HEK293 (cell line): ENCODE results near the gene MKNK2.

Source experiments
- CTCF ChIA-PET: fragments of 350-600 bp; formaldehyde crosslinking; extraction: SDS; loops from one replicate; lab custom pipeline; 2021; ENCODE audit warnings: antibody characterized with exemption; lab: Yijun Ruan, JAX
- POLR2A ChIA-PET: fragments of 300-600 bp; formaldehyde crosslinking; extraction: SDS; loops from one replicate; lab custom pipeline; 2020; ENCODE audit warnings: antibody characterized with exemption, inconsistent platforms; lab: Yijun Ruan, JAX
- H3K27ac ChIP-seq: fragments of 200-500 bp; sonication (Bioruptor generic); 2 replicates; pipeline ENCODE4 v1.5.1; 2014; ENCODE audit warnings: low read depth, low read length, control low read depth, inconsistent platforms; ENCODE audit errors: extremely low read depth
- H3K36me3 ChIP-seq, 2 experiments: fragments of 200-500 bp in 1 of 2; sonication (Bioruptor generic) in 1 of 2; 1 replicate in 1 of 2; 2 replicates in 1 of 2; pipeline ENCODE4 v1.5.1; 2014 to 2017; ENCODE audit warnings: inconsistent platforms in 2 of 2, low read length in 2 of 2; ENCODE audit not compliant: control insufficient read depth in 2 of 2, insufficient read depth in 1 of 2
- H3K4me1 ChIP-seq: fragments of 200-500 bp; sonication (Bioruptor generic); 2 replicates; pipeline ENCODE4 v1.5.1; 2014; ENCODE audit warnings: mild to moderate bottlenecking, low read length, inconsistent platforms; ENCODE audit not compliant: control insufficient read depth, insufficient read depth
- H3K4me3 ChIP-seq: 2 replicates; pipeline ENCODE4 v1.5.1; 2011; ENCODE audit warnings: low read depth, mild to moderate bottlenecking, control low read depth, low read length, moderate library complexity
- H3K9me3 ChIP-seq: fragments of 200-500 bp; sonication (Bioruptor generic); 2 replicates; pipeline ENCODE4 v1.5.1; 2014; ENCODE audit warnings: low read depth, low read length, inconsistent platforms; ENCODE audit not compliant: control insufficient read depth, insufficient read depth
- AEBP2 ChIP-seq: fragments of 450-650 bp; formaldehyde crosslinking; IDR thresholded peaks from 2 replicates; pipeline ENCODE4 v1.5.1; 2016; ENCODE audit warnings: missing biosample characterization, missing genetic modification characterization, borderline replicate concordance
- BCL6B ChIP-seq: fragments of 450-650 bp; formaldehyde crosslinking; IDR thresholded peaks from 2 replicates; pipeline ENCODE4 v1.5.1; 2017; ENCODE audit warnings: missing biosample characterization, missing genetic modification characterization
- FEZF1 ChIP-seq: fragments of 450-650 bp; formaldehyde crosslinking; IDR thresholded peaks from 2 replicates; pipeline ENCODE4 v1.5.1; 2016; ENCODE audit warnings: missing biosample characterization, missing genetic modification characterization
- HIC1 ChIP-seq: fragments of 450-650 bp; formaldehyde crosslinking; IDR thresholded peaks from 2 replicates; pipeline ENCODE4 v1.5.1; 2016; ENCODE audit warnings: missing biosample characterization, missing genetic modification characterization
- KLF16 ChIP-seq: fragments of 450-650 bp; formaldehyde crosslinking; IDR thresholded peaks from 2 replicates; pipeline ENCODE4 v1.5.1; 2017; ENCODE audit warnings: missing biosample characterization, missing genetic modification characterization
- ZBTB44 ChIP-seq: fragments of 450-650 bp; IDR thresholded peaks from 2 replicates; pipeline ENCODE4 v1.5.1; 2018; ENCODE audit warnings: missing biosample characterization, mild to moderate bottlenecking, missing genetic modification characterization
- ZNF121 ChIP-seq: fragments of 450-650 bp; formaldehyde crosslinking; IDR thresholded peaks from 2 replicates; pipeline ENCODE4 v1.5.1; 2016; ENCODE audit warnings: missing biosample characterization, missing genetic modification characterization
- ZNF146 ChIP-seq: fragments of 450-650 bp; formaldehyde crosslinking; IDR thresholded peaks from 2 replicates; pipeline ENCODE4 v1.5.1; 2016; ENCODE audit warnings: missing biosample characterization, missing genetic modification characterization
- ZNF211 ChIP-seq: fragments of 450-650 bp; formaldehyde crosslinking; IDR thresholded peaks from 2 replicates; pipeline ENCODE4 v1.5.1; 2016; ENCODE audit warnings: low read depth, missing biosample characterization, missing genetic modification characterization
- ZNF223 ChIP-seq: fragments of 450-650 bp; formaldehyde crosslinking; IDR thresholded peaks from 2 replicates; pipeline ENCODE4 v1.5.1; 2016; ENCODE audit warnings: missing biosample characterization, missing genetic modification characterization
- ZNF391 ChIP-seq: fragments of 450-650 bp; formaldehyde crosslinking; IDR thresholded peaks from 2 replicates; pipeline ENCODE4 v1.5.1; 2016; ENCODE audit warnings: low read depth, missing biosample characterization, missing genetic modification characterization, borderline replicate concordance
- ZNF394 ChIP-seq: fragments of 450-650 bp; formaldehyde crosslinking; IDR thresholded peaks from 2 replicates; pipeline ENCODE4 v1.5.1; 2016; ENCODE audit warnings: missing biosample characterization, missing genetic modification characterization, mild to moderate bottlenecking, moderate library complexity, borderline replicate concordance
- ZNF521 ChIP-seq: fragments of 450-650 bp; formaldehyde crosslinking; IDR thresholded peaks from 2 replicates; pipeline ENCODE4 v1.5.1; 2017; ENCODE audit warnings: missing biosample characterization, mild to moderate bottlenecking, missing genetic modification characterization
- ZNF626 ChIP-seq: fragments of 450-650 bp; sonication (Bioruptor Pico); formaldehyde crosslinking; IDR thresholded peaks from 2 replicates; pipeline ENCODE4 v1.5.1; 2018; ENCODE audit warnings: missing biosample characterization, missing genetic modification characterization, inconsistent platforms
- ZNF629 ChIP-seq: fragments of 450-650 bp; formaldehyde crosslinking; IDR thresholded peaks from 2 replicates; pipeline ENCODE4 v1.5.1; 2017; ENCODE audit warnings: missing biosample characterization, missing genetic modification characterization
- ZNF830 ChIP-seq: fragments of 450-650 bp; IDR thresholded peaks from 2 replicates; pipeline ENCODE4 v1.5.0; 2018; ENCODE audit warnings: missing biosample characterization, missing genetic modification characterization, low read depth, mild to moderate bottlenecking, moderate library complexity
- ZSCAN16 ChIP-seq: fragments of 450-650 bp; formaldehyde crosslinking; IDR thresholded peaks from 2 replicates; pipeline ENCODE4 v1.5.1; 2016; ENCODE audit warnings: missing biosample characterization, missing genetic modification characterization
- ZSCAN23 ChIP-seq: fragments of 450-650 bp; formaldehyde crosslinking; IDR thresholded peaks from 2 replicates; pipeline ENCODE4 v1.5.1; 2016; ENCODE audit warnings: missing biosample characterization, missing genetic modification characterization
- ZSCAN30 ChIP-seq: fragments of 450-650 bp; IDR thresholded peaks from 2 replicates; pipeline ENCODE4 v1.5.1; 2018; ENCODE audit warnings: missing biosample characterization, mild to moderate bottlenecking, missing genetic modification characterization, moderate library complexity

Gene MKNK2

GRCh38 chr19:2079076-2079864, 28.2 kb upstream of the MKNK2 start:
- Histone ChIP-seq H3K27ac (no peak overlapping the region), H3K4me3 (no peak overlapping the region), H3K9me3 (no peaks in the 10 kb centered on the region), H3K4me1 (no peaks in the 10 kb centered on the region), H3K36me3 (peaks cover 4 to 61% of the 10 kb centered on the region in 2 experiments; a peak in 2 of 3 replicates)
- CTCF ChIA-PET: interaction anchor here (1.1 to 1.7 kb wide), 2 partner anchors 9 to 10 kb away, joined by 3 to 5 read pairs; no protein-coding TSS in a partner anchor
- POLR2A ChIA-PET: no interaction called here
- TF ChIP-seq ZNF146 (tag by site-specific recombination) (no peak), BCL6B (tag by site-specific recombination) (no peak)

GRCh38 chr19:2077833-2078619, 27.0 kb upstream of the MKNK2 start:
- CTCF ChIA-PET: interaction anchor here (1.0 to 1.7 kb wide), 3 partner anchors 8 to 59 kb away, joined by 3 to 5 read pairs (median 3); no protein-coding TSS in a partner anchor
- Histone ChIP-seq H3K36me3 (peaks cover 4 to 63% of the 10 kb centered on the region in 2 experiments; a peak in 2 of 3 replicates), H3K27ac (no peak overlapping the region), H3K4me1 (no peaks in the 10 kb centered on the region), H3K4me3 (no peak overlapping the region), H3K9me3 (no peaks in the 10 kb centered on the region)
- POLR2A ChIA-PET: no interaction called here
- TF ChIP-seq HIC1 (tag by site-specific recombination) (no peak), ZNF121 (tag by site-specific recombination) (peak; percentile 75)

GRCh38 chr19:2077398-2077797, 26.4 kb upstream of the MKNK2 start:
- CTCF ChIA-PET: interaction anchor here (1.0 to 1.7 kb wide), 2 partner anchors 7 to 59 kb away, joined by 3 to 5 read pairs; no protein-coding TSS in a partner anchor
- H3K4me1 ChIP-seq: no peaks in the 10 kb centered on the region

GRCh38 chr19:2076526-2076944, 25.5 kb upstream of the MKNK2 start:
- POLR2A ChIA-PET: interaction anchor here (0.6 kb wide), 1 partner anchor 477 kb away, joined by 5 read pairs; no protein-coding TSS in a partner anchor
- CTCF ChIA-PET: interaction anchor here (0.6 kb wide), 1 partner anchor 525 kb away, joined by 3 read pairs; no protein-coding TSS in a partner anchor
- no peak overlapping the region for H3K4me3 ChIP-seq
- no peak overlapping the region for H3K27ac ChIP-seq
- H3K36me3 ChIP-seq: peaks cover 4 to 70% of the 10 kb centered on the region in 2 experiments; a peak in 2 of 3 replicates
- no peaks in the 10 kb centered on the region for H3K9me3 ChIP-seq
- H3K4me1 ChIP-seq: no peaks in the 10 kb centered on the region
- TF ChIP-seq ZNF830 (tag by site-specific recombination) (no peak), FEZF1 (tag by site-specific recombination) (no peak), ZNF626 (tag by site-specific recombination) (no peak), ZNF391 (tag by site-specific recombination) (no peak), ZNF629 (tag by site-specific recombination) (no peak), ZSCAN16 (tag by site-specific recombination) (no peak), AEBP2 (no peak), ZSCAN30 (no peak), ZNF394 (no peak), ZNF223 (tag by site-specific recombination) (no peak), ZNF521 (tag by site-specific recombination) (no peak), ZBTB44 (tag by site-specific recombination) (no peak)

More at GRCh38 chr19:2077398-2077797, 26.4 kb upstream of the MKNK2 start:
- POLR2A ChIA-PET: no interaction called here
- Histone ChIP-seq H3K36me3 (peaks cover 4 to 69% of the 10 kb centered on the region in 2 experiments; a peak in 2 of 3 replicates), H3K27ac (no peak overlapping the region), H3K9me3 (no peaks in the 10 kb centered on the region), H3K4me3 (no peak overlapping the region)
- TF ChIP-seq KLF16 (tag by site-specific recombination) (no peak), ZNF391 (tag by site-specific recombination) (no peak), ZSCAN23 (tag by site-specific recombination) (no peak), ZNF223 (tag by site-specific recombination) (no peak), ZNF211 (no peak)
